IPS-NIHi11 (cell line): ENCODE data around the gene SYTL2.
"Not testable (repeated sequence)": the region's sequence is repeated elsewhere in the genome, so short reads cannot be mapped to it uniquely, and the experiment has no call there.

Experiments used
- DNase-seq: peaks from one replicate; pipeline ENCODE4 v3.0.0; 2012; ENCODE audit warnings: mixed read lengths, low spot score

SYTL2 gene, protein sequence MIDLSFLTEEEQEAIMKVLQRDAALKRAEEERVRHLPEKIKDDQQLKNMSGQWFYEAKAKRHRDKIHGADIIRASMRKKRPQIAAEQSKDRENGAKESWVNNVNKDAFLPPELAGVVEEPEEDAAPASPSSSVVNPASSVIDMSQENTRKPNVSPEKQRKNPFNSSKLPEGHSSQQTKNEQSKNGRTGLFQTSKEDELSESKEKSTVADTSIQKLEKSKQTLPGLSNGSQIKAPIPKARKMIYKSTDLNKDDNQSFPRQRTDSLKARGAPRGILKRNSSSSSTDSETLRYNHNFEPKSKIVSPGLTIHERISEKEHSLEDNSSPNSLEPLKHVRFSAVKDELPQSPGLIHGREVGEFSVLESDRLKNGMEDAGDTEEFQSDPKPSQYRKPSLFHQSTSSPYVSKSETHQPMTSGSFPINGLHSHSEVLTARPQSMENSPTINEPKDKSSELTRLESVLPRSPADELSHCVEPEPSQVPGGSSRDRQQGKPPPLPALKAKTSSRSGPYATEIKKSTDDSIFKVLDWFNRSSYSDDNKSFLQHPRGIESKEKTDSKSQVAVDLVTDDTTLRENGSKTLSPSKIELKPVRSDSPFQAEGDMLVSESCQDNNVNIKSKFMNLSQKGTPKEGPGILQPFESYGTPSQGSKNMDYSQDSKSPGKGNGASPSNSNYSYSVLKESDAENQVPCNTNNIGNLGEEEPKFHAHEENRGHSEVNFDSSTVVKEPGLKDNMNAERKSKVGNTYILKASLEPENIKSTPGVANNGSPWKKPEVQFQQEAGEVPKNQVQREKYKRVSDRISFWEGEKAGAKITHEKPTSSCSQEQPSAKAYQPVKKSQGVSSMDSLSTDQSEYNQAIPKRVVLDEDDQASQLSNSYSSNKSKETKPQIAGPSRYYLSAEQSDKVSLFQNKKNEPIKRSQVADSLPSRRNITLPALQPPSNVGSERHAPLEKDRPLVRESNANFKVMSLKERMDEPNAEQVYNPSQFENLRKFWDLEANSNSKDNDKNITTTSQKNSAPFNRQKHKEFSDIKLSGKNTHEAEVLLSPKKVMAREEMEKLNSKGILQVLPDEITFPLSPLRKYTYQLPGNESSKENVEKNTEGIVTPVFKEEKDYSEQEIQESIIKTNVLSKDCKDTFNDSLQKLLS (N-terminal part only)

DNA sequence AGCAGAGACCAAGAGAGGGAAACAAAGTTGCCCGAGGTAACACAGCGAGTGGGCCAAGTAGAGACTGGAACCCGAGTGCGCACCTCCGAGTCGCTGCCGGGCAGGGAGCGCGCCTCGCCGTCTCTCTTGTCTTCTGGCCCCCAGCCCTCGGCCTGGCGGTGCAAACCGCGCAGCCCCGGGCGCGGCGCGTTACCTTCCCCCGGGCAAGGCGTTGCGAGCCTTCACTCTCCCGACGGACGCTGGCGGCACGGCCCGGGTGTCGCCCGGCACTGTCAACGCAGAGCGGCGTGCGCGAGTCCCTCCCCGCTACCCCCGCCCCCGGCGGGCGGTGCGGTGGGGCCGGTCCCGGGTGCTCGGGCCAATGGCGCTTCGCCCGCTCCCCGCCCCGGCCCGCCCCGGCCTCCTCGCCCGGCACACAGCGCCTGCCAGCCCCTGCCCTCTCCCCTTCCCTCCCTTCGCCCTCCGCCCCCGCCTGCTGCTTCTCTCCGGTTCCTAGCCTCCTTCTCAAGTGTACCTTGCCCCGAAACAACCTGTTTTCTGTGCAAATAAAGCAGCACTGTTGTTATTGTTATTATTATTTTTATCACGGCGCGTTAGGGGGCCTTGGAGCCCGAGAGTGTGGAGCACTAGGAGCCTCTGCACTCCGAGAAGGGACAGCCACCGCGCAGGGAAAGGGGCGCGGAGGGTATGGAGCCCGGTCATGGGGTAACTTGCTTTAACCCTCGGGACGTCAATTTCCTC lies at the start of gene SYTL2:
TSS of gene SYTL2 (minus strand) at position 271 of the 741 bp plus-strand sequence. CDS start 53,416 bp downstream, outside the sequence.
- DNase-seq: peak; percentile 93

DNA sequence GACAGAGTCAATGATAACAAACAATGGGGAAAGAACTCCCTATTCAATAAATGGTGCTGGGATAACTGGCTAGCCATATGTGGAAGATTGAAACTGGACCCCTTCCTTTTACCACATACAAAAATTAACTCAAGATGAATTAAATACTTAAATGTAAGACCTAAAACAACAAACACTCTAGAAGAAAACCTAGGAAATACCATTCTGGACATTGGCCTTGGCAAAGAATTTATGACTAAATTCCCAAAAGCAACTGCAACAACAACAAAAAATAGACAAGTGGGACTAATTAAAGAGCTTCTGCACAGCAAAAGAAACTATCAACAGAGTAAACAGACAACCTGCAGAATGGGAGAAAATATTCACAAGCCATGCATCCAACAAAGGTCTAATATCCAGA lies 48.6 kb upstream of the SYTL2 start:
- DNase-seq: not testable (repeated sequence)

DNA sequence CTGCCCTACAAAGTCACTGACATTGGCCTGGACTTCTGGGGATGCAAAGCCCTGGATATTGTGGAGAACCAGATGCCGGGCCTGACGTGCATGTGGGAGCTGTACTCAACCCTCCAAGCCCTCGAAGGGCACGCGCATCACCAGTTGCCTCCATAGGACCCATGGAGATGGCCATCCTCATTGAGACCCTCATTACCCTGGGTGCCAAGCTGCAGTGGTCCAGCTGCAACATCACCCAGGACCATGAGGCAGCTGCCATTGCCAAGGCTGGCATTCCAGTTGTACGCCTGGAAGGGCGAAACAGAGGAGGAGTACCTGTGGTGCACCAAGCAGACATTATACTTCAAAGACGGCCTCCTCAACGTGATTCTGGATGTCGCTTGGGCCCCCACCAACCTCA lies 46.2 kb upstream of the SYTL2 start:
- no peak for DNase-seq

DNA sequence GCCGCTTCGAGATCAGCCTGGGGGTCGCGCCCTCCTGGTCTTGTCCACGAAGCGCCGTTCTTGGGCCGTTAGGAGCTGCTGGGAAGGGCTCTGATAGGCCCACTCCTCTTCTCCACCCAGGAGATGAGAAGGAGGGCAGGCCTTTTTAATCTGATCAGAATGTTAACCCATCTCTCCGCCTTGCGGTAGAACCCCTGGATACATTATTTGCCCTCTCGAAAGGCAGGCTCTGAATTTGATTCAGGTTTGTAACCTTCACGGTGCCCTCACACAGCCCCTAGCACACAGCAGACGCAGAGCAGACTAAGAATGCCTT lies 44.4 kb upstream of the SYTL2 start, which contains the start of gene CCDC83:
TSS of gene CCDC83 (plus strand) at position 43 of the 316 bp plus-strand sequence. CDS start 9,741 bp downstream, outside the sequence.
- DNase-seq: no peak

DNA sequence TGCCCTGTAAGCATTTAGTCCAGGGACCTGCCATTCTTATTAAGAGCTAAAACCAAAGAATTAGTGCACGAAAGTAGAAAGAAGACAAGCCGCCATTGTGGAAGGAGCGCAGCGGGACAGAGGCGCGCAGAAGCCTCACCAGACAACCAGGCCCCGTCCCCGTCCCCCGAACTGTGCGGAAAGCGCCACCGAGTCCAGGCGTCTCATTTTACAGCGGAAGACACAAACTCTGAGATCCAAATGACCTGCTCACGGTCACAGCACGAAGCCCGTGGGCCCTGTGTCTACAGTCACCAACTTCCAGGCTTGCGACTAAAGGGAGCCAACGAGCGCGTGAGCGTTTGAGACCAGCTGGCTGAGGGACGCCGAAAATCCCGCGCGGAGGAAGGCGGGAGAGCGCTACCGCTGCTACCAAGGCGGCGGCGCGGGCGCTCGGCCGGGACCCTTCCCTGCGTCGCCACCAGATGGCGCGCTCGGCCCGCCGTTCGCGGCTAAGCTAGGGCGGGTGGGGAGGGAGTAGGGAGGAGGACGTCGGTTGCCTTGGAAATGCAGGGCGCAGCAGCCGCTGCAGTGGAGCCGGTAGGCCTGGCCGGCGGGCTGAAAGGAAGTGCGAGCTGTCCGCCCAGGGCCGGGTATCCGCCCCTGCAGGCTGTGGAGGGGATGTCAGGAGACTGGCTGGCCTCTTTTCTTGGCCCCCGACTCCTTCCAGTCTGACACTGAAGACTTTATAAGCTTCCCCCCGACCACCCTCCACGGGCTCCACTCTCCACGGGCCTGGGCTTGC lies 43.8 kb upstream of the SYTL2 start:
- DNase-seq: peak; percentile 97

DNA sequence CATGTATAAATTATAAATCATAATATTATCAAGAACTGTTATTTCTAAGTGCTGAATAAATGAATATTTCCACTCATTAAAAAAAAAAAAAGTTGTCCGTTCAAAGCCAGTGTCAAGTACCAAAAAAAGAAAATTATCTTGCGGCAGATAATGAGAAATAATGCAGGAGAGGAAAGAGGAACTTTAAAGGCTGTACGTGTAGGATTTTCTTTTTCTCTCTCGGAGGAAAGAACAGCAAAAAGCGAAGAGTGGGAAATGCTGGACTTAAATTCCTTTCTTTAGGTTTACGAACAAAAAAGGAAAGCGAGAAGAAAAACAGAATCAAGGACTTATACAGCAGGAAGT lies 43.2 kb upstream of the SYTL2 start:
- no peak for DNase-seq

DNA sequence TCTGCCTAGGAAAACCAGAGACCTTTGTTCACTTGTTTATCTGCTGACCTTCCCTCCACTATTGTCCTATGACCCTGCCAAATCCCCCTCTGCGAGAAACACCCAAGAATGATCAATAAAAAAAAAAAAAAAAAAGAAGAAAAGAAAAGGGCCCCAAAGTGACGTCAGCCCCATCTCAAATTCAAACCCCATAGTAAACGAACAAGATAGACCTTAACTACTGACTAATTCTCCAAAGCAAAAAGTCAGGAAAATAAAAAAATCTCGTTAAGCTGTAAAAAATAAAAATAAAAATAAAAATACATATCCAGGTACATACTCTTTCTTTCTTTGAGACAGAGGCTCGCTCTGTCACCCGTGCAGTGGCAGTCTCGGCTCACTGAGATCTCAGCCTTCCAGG lies 42.6 kb upstream of the SYTL2 start:
- DNase-seq: not testable (repeated sequence)

DNA sequence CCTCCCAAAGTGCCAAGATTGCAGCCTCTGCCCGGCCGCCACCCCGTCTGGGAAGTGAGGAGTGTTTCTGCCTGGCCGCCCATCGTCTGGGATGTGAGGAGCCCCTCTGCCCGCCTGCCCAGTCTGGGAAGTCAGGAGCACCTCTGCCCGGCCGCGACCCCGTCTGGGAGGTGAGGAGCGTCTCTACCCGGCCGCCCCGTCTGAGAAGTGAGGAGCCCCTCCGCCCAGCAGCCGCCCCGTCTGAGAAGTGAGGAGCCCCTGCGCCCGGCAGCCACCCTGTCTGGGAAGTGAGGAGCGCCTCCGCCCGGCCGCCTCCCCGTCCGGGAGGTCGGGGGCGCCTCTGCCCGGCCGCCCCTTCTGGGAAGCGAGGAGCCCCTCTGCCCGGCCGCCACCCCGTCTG lies 41.8 kb upstream of the SYTL2 start:
- DNase-seq: not testable (repeated sequence)

DNA sequence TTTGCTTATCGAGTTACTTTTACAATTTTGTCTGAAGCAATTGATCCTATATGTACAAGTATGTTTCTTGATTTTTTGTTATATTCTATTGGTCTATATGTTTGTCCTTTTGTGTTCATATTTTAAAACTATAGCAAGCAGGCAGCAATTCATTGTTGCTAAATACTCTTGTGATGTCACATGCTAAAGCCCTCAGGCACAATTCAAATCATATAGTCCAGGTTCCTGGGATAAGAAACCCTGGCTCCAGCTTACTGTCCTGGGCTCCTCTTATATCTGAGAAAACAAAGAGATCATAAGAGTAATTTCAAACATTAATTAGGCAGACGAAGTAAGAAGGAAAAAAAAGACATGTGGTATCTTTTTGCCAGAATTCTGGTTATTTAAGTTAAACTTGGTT lies 37.6 kb upstream of the SYTL2 start:
- DNase-seq: no peak

DNA sequence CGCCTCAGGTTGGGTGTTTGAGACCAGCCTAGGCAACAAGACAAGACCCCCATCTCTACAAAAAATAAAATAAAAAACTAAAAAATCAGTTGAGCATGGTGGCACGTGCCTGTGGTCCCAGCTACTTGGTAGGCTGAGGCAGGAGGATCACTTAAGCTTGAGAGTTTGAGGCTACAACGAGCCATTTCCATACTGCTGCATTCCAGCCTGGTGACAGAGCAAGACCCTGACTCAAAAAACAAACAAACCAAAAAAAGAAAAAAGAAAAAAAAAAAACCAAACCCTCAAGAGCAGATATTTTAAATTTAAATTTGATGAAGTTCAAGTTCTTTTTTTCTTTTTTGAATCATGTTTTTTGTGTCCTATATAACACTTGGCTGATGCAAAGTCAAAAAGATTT lies 37.1 kb upstream of the SYTL2 start:
- no peak for DNase-seq

DNA sequence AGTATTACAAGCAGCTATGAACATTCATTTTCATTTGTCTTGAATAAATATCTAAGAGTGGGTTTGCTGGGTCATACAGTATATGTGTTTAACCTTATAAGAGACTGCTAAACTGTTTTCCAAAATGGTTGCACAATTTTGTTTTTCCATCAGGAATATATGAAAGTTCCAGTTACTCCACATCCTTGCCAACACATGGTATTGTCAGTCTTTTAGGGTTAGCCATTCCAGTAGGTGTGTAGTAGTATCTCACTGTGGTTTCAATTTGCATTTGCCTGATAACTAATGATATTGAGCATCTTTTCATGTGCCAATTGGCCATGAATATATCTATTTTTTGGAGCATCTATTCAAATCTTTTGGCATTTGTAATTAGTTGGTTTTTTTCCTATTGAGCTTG lies 36.5 kb upstream of the SYTL2 start:
- no peak for DNase-seq

DNA sequence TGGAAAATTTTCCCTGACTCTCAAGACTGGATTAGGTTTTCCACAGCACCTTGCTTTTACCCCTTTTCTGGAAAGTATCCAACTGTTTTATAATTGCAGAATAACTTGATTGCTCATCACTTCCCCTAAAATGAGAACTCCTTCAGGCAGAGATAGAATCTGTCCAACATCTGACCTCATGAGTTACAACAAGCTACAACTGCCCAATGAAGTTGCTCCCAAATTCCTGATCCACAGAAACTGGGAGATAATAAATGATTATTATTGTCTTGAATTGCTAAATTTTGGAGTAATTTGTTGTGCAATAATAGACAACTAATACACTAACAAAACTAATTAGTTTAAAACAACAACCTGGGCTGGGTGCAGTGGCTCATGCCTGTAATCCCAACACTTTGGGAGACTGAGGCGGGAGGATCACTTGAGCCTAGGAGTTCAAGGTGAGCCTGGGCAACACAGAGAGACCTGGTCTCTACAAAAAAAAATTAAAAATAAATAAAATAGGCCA lies 34.2 kb upstream of the SYTL2 start:
- DNase-seq: no peak

DNA sequence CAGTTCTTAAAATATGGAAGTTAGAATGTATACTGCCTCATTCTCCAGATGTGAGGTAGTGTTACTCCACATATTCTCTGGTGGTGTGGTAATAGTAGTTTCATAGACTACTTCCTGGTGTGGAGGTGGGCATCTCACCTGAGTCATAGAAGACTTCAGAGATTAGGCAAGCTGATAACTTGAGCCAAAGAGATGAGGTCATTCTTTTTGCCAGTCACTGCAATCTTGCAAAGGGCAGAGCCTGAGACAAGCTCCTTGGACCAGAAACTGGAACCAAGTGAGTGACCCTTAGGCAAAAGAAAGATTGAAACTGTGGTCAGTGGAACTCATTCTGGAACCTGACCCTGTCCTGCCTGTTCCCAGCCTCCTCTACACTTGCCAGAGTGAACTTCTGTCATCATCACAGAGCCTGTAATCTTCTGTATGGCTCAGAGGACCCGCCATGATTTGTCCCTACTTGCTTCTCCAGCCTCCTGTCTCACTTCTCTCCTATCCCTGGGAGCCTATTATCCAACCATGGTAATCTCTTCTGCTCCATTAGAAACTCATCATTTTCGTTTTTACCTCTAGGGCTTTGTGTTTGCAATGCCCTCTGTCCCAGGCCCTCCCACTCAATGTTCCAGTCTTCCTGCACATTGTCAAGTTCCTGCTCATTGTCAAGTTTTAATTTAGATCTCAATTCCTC lies 33.6 kb upstream of the SYTL2 start:
- peak; percentile 25 for DNase-seq

DNA sequence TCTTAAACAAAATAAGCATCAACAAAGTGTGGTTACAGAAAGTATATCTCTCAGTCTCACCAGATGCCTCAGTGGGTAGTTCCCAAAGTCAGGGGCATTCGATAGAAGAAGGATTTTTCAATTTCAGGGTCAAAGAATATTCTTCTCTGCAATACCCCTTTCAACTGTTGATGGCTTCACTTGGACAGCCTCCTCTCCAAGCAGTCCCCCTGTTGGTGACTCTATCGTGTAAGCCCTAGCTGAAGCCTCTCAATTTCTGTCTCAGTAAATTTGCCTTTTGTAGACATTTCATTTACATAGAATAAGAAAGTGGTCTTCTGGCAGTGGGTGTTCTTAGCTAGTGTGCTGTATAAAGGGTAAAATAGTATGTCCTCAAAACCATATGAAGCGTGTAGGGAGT lies 33.0 kb upstream of the SYTL2 start:
- DNase-seq: no peak

DNA sequence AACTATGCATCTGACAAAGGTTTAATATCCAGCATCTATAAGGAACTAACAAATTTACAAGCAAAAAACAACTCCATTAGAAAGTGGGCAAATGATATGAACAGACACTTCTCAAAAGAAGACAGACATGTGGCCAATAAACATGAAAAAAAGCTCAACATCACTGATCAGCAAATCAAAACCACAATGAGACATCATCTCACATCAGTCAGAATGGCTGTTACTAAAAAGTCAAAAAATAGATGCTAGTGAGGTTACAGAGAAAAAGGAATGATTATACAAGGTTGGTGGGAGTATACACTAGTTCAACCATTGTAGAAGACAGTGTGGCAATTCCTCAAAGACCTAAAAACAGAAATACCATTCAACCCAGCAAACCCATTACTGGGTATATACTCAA lies 30.0 kb upstream of the SYTL2 start:
- DNase-seq: not testable (repeated sequence)

DNA sequence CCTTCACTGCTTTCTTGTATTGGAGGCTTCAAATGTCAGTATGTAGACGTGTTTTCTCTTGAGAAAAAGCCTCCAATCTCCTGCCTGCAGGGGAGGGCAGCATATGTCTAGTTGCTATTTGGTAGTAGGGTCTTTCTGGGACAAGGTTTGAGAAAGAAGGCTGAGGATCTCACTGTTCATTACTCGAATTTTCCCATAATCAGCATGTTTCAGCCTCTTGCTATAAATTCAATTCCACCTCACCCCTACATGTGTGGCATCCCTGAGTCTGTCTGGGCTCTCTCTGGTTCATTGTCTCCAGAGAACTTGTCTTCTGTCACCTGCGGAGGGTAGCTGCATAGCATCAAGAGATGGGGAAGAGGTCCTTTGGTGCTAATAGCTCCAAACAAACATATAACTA lies 24.8 kb upstream of the SYTL2 start:
- no peak for DNase-seq

DNA sequence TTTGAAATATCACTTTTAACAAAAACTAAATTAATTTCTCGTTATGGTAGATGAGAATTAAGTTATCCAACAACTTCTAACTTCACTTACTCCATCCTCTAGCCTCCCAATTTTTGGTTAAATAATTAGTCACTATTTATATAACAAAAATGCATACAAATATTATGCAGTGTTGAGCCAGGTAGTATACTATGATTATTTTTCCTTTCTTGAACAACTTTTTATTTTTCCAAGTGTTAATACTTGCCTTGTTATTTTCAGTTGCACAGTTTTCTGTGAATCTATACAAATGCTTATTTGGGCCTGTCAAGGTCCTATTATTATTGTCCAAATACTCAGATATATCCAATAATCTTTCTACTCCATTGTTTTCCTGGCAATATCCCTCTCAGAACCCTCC lies 24.3 kb upstream of the SYTL2 start:
- DNase-seq: no peak

DNA sequence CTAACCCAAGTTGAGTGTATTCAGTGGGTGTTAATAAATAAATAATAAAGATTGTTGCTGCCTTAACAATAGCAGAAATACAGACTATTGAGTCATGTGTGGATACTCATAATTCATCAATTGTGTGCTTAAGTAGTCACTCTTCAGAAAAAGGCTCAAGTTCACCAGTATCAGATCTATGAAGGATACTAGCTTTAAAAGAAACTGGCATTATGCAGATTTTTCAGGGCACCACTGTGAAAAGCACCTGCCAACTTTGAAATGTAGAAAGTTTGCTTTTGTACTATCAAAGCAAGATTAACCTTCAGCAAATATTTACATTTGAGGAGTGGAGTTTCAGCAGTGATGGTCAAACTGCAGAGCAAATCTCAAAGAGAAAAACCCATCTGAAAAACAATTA lies 20.1 kb upstream of the SYTL2 start:
- no peak for DNase-seq

DNA sequence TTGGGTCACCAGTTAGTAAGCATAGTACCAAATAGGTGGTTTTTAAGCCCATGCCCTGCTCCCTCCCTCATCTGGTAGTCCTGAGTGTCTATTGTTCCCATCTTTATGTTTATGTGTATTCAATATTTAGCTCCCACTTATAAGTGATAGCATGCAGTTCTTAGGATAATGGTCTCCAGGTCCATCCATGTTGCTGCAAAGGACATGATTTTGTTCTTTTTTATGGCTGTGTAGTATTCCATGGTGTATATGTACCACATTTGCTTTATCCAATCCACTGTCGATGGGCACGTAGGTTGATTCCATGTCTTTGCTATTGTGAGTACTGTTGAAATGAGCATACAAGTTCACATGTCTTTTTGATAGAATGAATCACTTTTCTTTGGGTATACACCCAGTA lies 18.2 kb upstream of the SYTL2 start:
- DNase-seq: no peak

DNA sequence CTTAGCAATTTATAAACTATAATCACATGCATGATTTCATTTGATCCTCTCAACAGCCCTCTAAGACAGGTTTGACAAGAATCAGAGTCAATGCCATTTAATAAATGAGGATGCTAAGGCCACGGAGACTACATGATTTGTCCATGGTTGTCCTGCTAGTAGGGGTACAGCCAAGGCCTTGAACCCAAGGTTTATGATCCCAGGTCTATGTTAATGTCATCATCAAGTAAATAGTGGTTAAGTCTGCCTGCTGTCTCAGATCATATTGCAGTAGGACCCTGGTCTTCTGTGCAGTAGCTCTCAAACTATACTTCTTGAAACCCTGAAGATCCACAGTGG lies 17.7 kb upstream of the SYTL2 start:
- no peak for DNase-seq
